GM23338 (cell line): ENCODE data around the gene GNB3. TPM values are rescaled to one million over a fixed set of nuclear protein-coding genes. Genes with fewer than 3 reads are reported as not detected.

Experiments used
- ATAC-seq: fragments of 200-7000 bp; cut with Tn5 transposase; 3 replicates; pipeline ENCODE4 v1.9.1; 2020
- DNase-seq: peaks from one replicate; pipeline ENCODE4 v3.0.0-alpha.2; 2015; ENCODE audit warnings: low spot score
- H2AFZ ChIP-seq: fragments of 200-600 bp; sonication (generic); 2 replicates; pipeline ENCODE4 v1.8.0; 2016; ENCODE audit warnings: antibody characterized with exemption, mild to moderate bottlenecking, moderate library complexity
- H3F3A ChIP-seq: fragments of 200-600 bp; sonication (generic); replicated peaks from 2 replicates; pipeline ENCODE4 v1.8.0; 2017; ENCODE audit warnings: antibody characterized with exemption, mixed run types, low read depth
- H3K27ac ChIP-seq: fragments of 200-600 bp; sonication (generic); 2 replicates; pipeline ENCODE4 v1.6.1; 2016; ENCODE audit warnings: low read depth
- H3K27me3 ChIP-seq: fragments of 200-600 bp; sonication (generic); 2 replicates; pipeline ENCODE4 v1.8.0; 2016; ENCODE audit warnings: mild to moderate bottlenecking, mixed run types, moderate library complexity; ENCODE audit not compliant: insufficient read depth
- H3K36me3 ChIP-seq: fragments of 200-600 bp; sonication (generic); 2 replicates; pipeline ENCODE4 v1.8.0; 2016; ENCODE audit warnings: mild to moderate bottlenecking; ENCODE audit not compliant: insufficient read depth
- H3K4me1 ChIP-seq: fragments of 200-600 bp; sonication (generic); 2 replicates; pipeline ENCODE4 v1.8.0; 2016; ENCODE audit warnings: mild to moderate bottlenecking, moderate library complexity; ENCODE audit not compliant: insufficient read depth
- H3K4me2 ChIP-seq: fragments of 200-600 bp; sonication (generic); 2 replicates; pipeline ENCODE4 v1.7.1; 2017; ENCODE audit warnings: mixed run types
- H3K4me3 ChIP-seq: fragments of 200-600 bp; sonication (generic); 2 replicates; pipeline ENCODE4 v1.6.1; 2016; ENCODE audit warnings: mixed run types
- H3K79me2 ChIP-seq: fragments of 200-600 bp; sonication (generic); replicated peaks from 2 replicates; pipeline ENCODE4 v1.8.0; 2017; ENCODE audit warnings: mild to moderate bottlenecking; ENCODE audit not compliant: insufficient read depth
- H3K9me2 ChIP-seq: fragments of 200-600 bp; sonication (generic); 2 replicates; pipeline ENCODE4 v1.8.0; 2017; ENCODE audit not compliant: insufficient read depth
- H4K20me1 ChIP-seq: fragments of 200-600 bp; sonication (generic); replicated peaks from 2 replicates; pipeline ENCODE4 v1.8.0; 2017; ENCODE audit warnings: mild to moderate bottlenecking; ENCODE audit not compliant: insufficient read depth
- H3K27ac Mint-ChIP-seq: 2 replicates; pipeline ENCODE4 v1.8.0; 2020; ENCODE audit warnings: inconsistent platforms, mild to moderate bottlenecking, moderate library complexity, mixed read lengths
- H3K27me3 Mint-ChIP-seq: 3 replicates; pipeline ENCODE4 v1.8.0; 2022; ENCODE audit warnings: low read depth, mild to moderate bottlenecking, moderate library complexity, mixed read lengths, inconsistent platforms; ENCODE audit not compliant: insufficient read depth, poor library complexity
- H3K36me3 Mint-ChIP-seq: 3 replicates; pipeline ENCODE4 v1.8.0; 2021; ENCODE audit warnings: low read depth, mild to moderate bottlenecking, inconsistent platforms, moderate library complexity, mixed read lengths
- H3K4me1 Mint-ChIP-seq: 3 replicates; pipeline ENCODE4 v1.8.0; 2020; ENCODE audit warnings: mild to moderate bottlenecking, inconsistent platforms, mixed read lengths
- H3K4me3 Mint-ChIP-seq: 3 replicates; pipeline ENCODE4 v1.8.0; 2021; ENCODE audit warnings: moderate library complexity, mild to moderate bottlenecking, inconsistent platforms, mixed read lengths
- H3K9me3 Mint-ChIP-seq: 3 replicates; pipeline ENCODE4 v1.8.0; 2020; ENCODE audit warnings: moderate library complexity, mild to moderate bottlenecking, inconsistent platforms, mixed read lengths
- CREB1 ChIP-seq: fragments of 250-450 bp; sonication (Bioruptor Pico); IDR thresholded peaks from 2 replicates; pipeline ENCODE4 v1.5.0; 2020; ENCODE audit warnings: low read depth, mild to moderate bottlenecking, moderate library complexity
- CTCF ChIP-seq, 2 experiments: fragments of 200-600 bp in 1 of 2; sonication (generic) in 1 of 2; conservative IDR thresholded peaks; 2 replicates each; pipeline versions ENCODE4 v1.5.1 to v1.6.1; 2016 to 2017; ENCODE audit warnings: antibody characterized with exemption in 2 of 2, low read depth in 2 of 2, mild to moderate bottlenecking in 2 of 2, moderate library complexity in 1 of 2
- ETS1 ChIP-seq: IDR thresholded peaks from 2 replicates; pipeline ENCODE4 v1.6.1; 2016; ENCODE audit warnings: antibody characterized with exemption
- EZH2 ChIP-seq: fragments of 200-600 bp; sonication (generic); IDR thresholded peaks from one replicate; pipeline ENCODE4 v1.8.0; 2017; ENCODE audit warnings: antibody characterized with exemption, mild to moderate bottlenecking, low read depth; ENCODE audit not compliant: unreplicated experiment
- EZH2phosphoT487 ChIP-seq: fragments of 200-600 bp; sonication (generic); IDR thresholded peaks from one replicate; pipeline ENCODE4 v1.8.1; 2018; ENCODE audit warnings: antibody characterized with exemption; ENCODE audit not compliant: unreplicated experiment
- POLR2AphosphoS5 ChIP-seq: IDR thresholded peaks from 2 replicates; pipeline ENCODE4 v1.6.1; 2016; ENCODE audit warnings: antibody characterized with exemption, low read depth
- STAT1 ChIP-seq: IDR thresholded peaks from one replicate; pipeline ENCODE4 v1.6.1; 2016; ENCODE audit warnings: antibody characterized with exemption; ENCODE audit not compliant: unreplicated experiment
- ZNF114 ChIP-seq: fragments of 250-450 bp; sonication (Bioruptor Pico); IDR thresholded peaks from 2 replicates; pipeline ENCODE4 v1.5.0; 2020; ENCODE audit warnings: mild to moderate bottlenecking, moderate library complexity
- ZNF331 ChIP-seq: fragments of 250-450 bp; sonication (Bioruptor Pico); IDR thresholded peaks from 2 replicates; pipeline ENCODE4 v1.5.0; 2020; ENCODE audit warnings: low read depth, mild to moderate bottlenecking, moderate library complexity
- ZNF462 ChIP-seq: fragments of 250-450 bp; sonication (Bioruptor Pico); IDR thresholded peaks from 2 replicates; pipeline ENCODE4 v1.5.0; 2020; ENCODE audit warnings: mild to moderate bottlenecking, moderate library complexity
- polyA plus RNA-seq: library from polyadenylated mRNA; unstranded; fragments of >200 nt; fragmentation: Nextera tagmentation; extraction: Ambion mirVana; gene quantifications from 2 replicates; pipeline ENCODE4 v1.2.1, GENCODE V29; 2016
- total RNA-seq: library from RNA; depleted of rRNA; stranded (reverse); fragments of >200 nt; shearing (Covaris generic); gene quantifications from 2 replicates; pipeline ENCODE4 v1.2.3, GENCODE V29; 2014

The GNB3 gene
- total and polyA plus RNA-seq, 2 experiments from 2014 or later, result 5.4 to 8.2 TPM

GRCh38 chr12:6830999-6831398 is 9.7 kb upstream of the GNB3 start:
- H3K4me1 Mint-ChIP-seq, result peaks cover 32% of the 10 kb centered on the region
- no peak overlapping the region for H2AFZ ChIP-seq
- peaks cover 10% of the 10 kb centered on the region; the same call in 1 of the 2 replicates for H3K27me3 ChIP-seq
- H3K27ac ChIP-seq, result no peak overlapping the region
- ATAC-seq, result no peak
- H3K36me3 Mint-ChIP-seq, result peaks cover 53% of the 10 kb centered on the region
- no peak for DNase-seq
- H3K9me3 Mint-ChIP-seq, result no peaks in the 10 kb centered on the region
- no peak overlapping the region for H3K27ac Mint-ChIP-seq
- TF ChIP-seq CTCF (conservative IDR thresholded peaks at IDR 0.05; ENCODE audit: low read depth in 2 of 2), result no peak
- no peak for TF ChIP-seq ZNF331 (CRISPR knock-in tag)
- no peak for TF ChIP-seq EZH2phosphoT487
- H3F3A ChIP-seq, result peaks cover 29% of the 10 kb centered on the region
- no peaks in the 10 kb centered on the region for H3K9me2 ChIP-seq
- peaks cover 3% of the 10 kb centered on the region; the same call in 1 of the 2 replicates for H4K20me1 ChIP-seq
- H3K27me3 Mint-ChIP-seq, result peaks cover 23% of the 10 kb centered on the region
- peaks cover 3% of the 10 kb centered on the region; the same call in 1 of the 2 replicates for H3K36me3 ChIP-seq
- H3K79me2 ChIP-seq, result peaks cover 9% of the 10 kb centered on the region
- H3K4me3 Mint-ChIP-seq, result peak overlapping the region; percentile 42; the same call in 1 of the 3 replicates
- H3K4me3 ChIP-seq, result no peak overlapping the region
- H3K4me1 ChIP-seq, result peaks cover 18% of the 10 kb centered on the region
- H3K4me2 ChIP-seq, result no peak overlapping the region

- ATAC-seq (no peak), DNase-seq (no peak)
- H3K36me3 ChIP-seq, result peaks cover 3% of the 10 kb centered on the region; the same call in 1 of the 2 replicates
- H3K4me2 ChIP-seq, result no peak overlapping the region
- H3K79me2 ChIP-seq, result peaks cover 9% of the 10 kb centered on the region
- H4K20me1 ChIP-seq, result peaks cover 3% of the 10 kb centered on the region; the same call in 1 of the 2 replicates
- H3K4me1 Mint-ChIP-seq, result peaks cover 27% of the 10 kb centered on the region
- H3K4me3 ChIP-seq, result no peak overlapping the region
- H3F3A ChIP-seq, result peaks cover 27% of the 10 kb centered on the region
- peaks cover 16% of the 10 kb centered on the region for H3K4me1 ChIP-seq
- no peak overlapping the region for H3K4me3 Mint-ChIP-seq
- no peaks in the 10 kb centered on the region for H3K9me2 ChIP-seq
- peaks cover 4% of the 10 kb centered on the region; the same call in 1 of the 2 replicates for H3K27me3 ChIP-seq
- H3K9me3 Mint-ChIP-seq, result no peaks in the 10 kb centered on the region
- H3K27ac ChIP-seq, result no peak overlapping the region
- no peak overlapping the region for H2AFZ ChIP-seq
- H3K27me3 Mint-ChIP-seq, result peaks cover 22% of the 10 kb centered on the region
- peaks cover 58% of the 10 kb centered on the region for H3K36me3 Mint-ChIP-seq
- no peak overlapping the region for H3K27ac Mint-ChIP-seq
- TF ChIP-seq ZNF331 (CRISPR knock-in tag) (no peak), ZNF462 (CRISPR knock-in tag) (no peak), CREB1 (no peak), ETS1 (no peak), EZH2 (no peak), EZH2phosphoT487 (no peak), POLR2AphosphoS5 (no peak), ZNF114 (CRISPR knock-in tag) (no peak), STAT1 (no peak)
These were observed 9.2 kb upstream of the GNB3 start for GRCh38 chr12:6831450-6831995.
